Mononuclear cell (primary cell): Measurements from ENCODE around the gene MAF. TPM values are rescaled to one million over a fixed set of nuclear protein-coding genes. Genes with fewer than 3 reads are reported as not detected.
A peak's percentile ranks its signal among the peaks of the same experiment; 100 is the strongest.

Experiments
- H3K27me3 ChIP-seq: 2 replicates; pipeline ENCODE4 v1.6.0; 2011; ENCODE audit warnings: low read length, control low read depth; ENCODE audit not compliant: insufficient read depth
- H3K4me1 ChIP-seq: 2 replicates; pipeline ENCODE4 v1.5.1; 2011; ENCODE audit warnings: mild to moderate bottlenecking, low read length, control low read depth; ENCODE audit not compliant: insufficient read depth
- H3K4me3 ChIP-seq: 2 replicates; pipeline ENCODE4 v1.5.1; 2011; ENCODE audit warnings: mild to moderate bottlenecking, low read length, moderate library complexity
- H3K9me3 ChIP-seq: 2 replicates; pipeline ENCODE4 v1.5.1; 2011; ENCODE audit warnings: low read depth, mild to moderate bottlenecking, control low read depth, low read length
- total RNA-seq: library from RNA; depleted of rRNA; stranded (reverse); fragments of >200 nt; gene quantifications from one replicate; pipeline ENCODE4 v1.2.3, GENCODE V29; 2012

The MAF gene
- total RNA-seq, 1 donor, result 9.1 TPM

DNA sequence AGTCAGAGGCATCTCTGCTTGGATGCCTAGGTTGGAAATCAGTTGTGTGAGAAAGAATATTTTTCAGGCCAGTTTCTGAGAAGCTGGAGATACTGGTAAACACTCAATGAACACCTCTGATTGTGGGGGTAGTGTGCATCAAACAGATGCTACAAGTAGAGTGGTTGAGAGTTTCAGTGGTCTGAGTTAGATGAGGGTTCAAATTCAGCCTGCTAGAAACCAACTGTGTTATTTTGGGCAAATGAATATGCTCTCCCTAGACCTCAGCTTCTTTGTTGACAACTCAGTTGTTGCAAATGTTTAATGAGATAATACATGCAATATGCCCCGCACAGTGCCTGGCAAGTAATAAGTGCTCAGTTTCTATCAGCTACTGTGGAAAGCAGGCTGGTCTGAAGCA is 25.2 kb upstream of the MAF start:
- no peak overlapping the region for H3K4me3 ChIP-seq
- H3K9me3 ChIP-seq, result no peaks in the 10 kb centered on the region
- peaks cover 10% of the 10 kb centered on the region for H3K4me1 ChIP-seq
- no peaks in the 10 kb centered on the region for H3K27me3 ChIP-seq

GRCh38 chr16:79623824-79624223 is 23.3 kb upstream of the MAF start:
- Histone ChIP-seq H3K9me3 (no peaks in the 10 kb centered on the region), H3K27me3 (no peaks in the 10 kb centered on the region)

GRCh38 chr16:79623062-79623461 is 22.5 kb upstream of the MAF start:
- Histone ChIP-seq H3K27me3 (no peaks in the 10 kb centered on the region), H3K9me3 (no peaks in the 10 kb centered on the region), H3K4me1 (peaks cover 5% of the 10 kb centered on the region)

More at GRCh38 chr16:79623824-79624223, 23.3 kb upstream of the MAF start:
- Histone ChIP-seq H3K4me1 (peaks cover 10% of the 10 kb centered on the region), H3K4me3 (no peak overlapping the region)

GRCh38 chr16:79621027-79621426 is 20.5 kb upstream of the MAF start:
- Histone ChIP-seq H3K27me3 (no peaks in the 10 kb centered on the region), H3K4me3 (no peak overlapping the region), H3K9me3 (no peaks in the 10 kb centered on the region), H3K4me1 (peaks cover 8% of the 10 kb centered on the region)

More at GRCh38 chr16:79623062-79623461, 22.5 kb upstream of the MAF start:
- no peak overlapping the region for H3K4me3 ChIP-seq

- peaks cover 8% of the 10 kb centered on the region for H3K4me1 ChIP-seq
- no peak overlapping the region for H3K4me3 ChIP-seq
- H3K27me3 ChIP-seq, result no peaks in the 10 kb centered on the region
- no peaks in the 10 kb centered on the region for H3K9me3 ChIP-seq
Measured at GRCh38 chr16:79618692-79619050, 18.1 kb upstream of the MAF start.

GRCh38 chr16:79618041-79618691 is 17.6 kb upstream of the MAF start:
- no peaks in the 10 kb centered on the region for H3K27me3 ChIP-seq
- peaks cover 8% of the 10 kb centered on the region for H3K4me1 ChIP-seq
- no peaks in the 10 kb centered on the region for H3K9me3 ChIP-seq
- H3K4me3 ChIP-seq, result no peak overlapping the region

GRCh38 chr16:79613009-79613408 is 12.5 kb upstream of the MAF start:
- Histone ChIP-seq H3K9me3 (no peaks in the 10 kb centered on the region), H3K27me3 (peaks cover 3% of the 10 kb centered on the region), H3K4me1 (peaks cover 5% of the 10 kb centered on the region), H3K4me3 (no peak overlapping the region)

DNA sequence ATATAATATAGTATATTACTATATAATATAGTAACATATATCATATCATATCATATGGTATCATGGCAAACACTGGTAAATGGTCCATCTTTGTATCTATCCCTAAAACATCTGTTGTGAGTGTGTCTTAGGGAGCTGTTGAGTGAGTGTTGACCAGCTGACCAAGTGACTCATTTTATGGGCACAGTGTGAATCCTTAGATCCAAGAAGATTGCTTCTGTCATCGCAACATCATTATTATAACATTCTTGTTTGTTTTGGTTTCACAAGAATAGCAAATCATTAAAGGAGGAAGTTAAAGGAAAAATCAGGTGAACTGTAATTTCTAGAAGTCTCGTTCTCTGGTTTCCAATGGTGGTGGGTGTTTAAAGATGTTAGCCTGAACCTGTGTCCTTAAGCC is 11.7 kb upstream of the MAF start:
- H3K4me3 ChIP-seq, result no peak overlapping the region
- no peaks in the 10 kb centered on the region for H3K4me1 ChIP-seq
- H3K9me3 ChIP-seq, result no peaks in the 10 kb centered on the region
- peaks cover 3% of the 10 kb centered on the region for H3K27me3 ChIP-seq

- peaks cover 4% of the 10 kb centered on the region for H3K4me1 ChIP-seq
Measured at GRCh38 chr16:79610771-79611170, 10.2 kb upstream of the MAF start.

GRCh38 chr16:79609861-79610260 is 9.3 kb upstream of the MAF start:
- H3K9me3 ChIP-seq, result no peaks in the 10 kb centered on the region

More at GRCh38 chr16:79610771-79611170, 10.2 kb upstream of the MAF start:
- Histone ChIP-seq H3K4me3 (no peak overlapping the region), H3K27me3 (peaks cover 8% of the 10 kb centered on the region), H3K9me3 (no peaks in the 10 kb centered on the region)

GRCh38 chr16:79608976-79609375 is 8.4 kb upstream of the MAF start:
- H3K4me1 ChIP-seq, result peaks cover 4% of the 10 kb centered on the region
- no peak overlapping the region for H3K4me3 ChIP-seq
- no peaks in the 10 kb centered on the region for H3K9me3 ChIP-seq
- H3K27me3 ChIP-seq, result peaks cover 16% of the 10 kb centered on the region

More at GRCh38 chr16:79609861-79610260, 9.3 kb upstream of the MAF start:
- no peak overlapping the region for H3K4me3 ChIP-seq
- peaks cover 11% of the 10 kb centered on the region for H3K27me3 ChIP-seq
- peaks cover 4% of the 10 kb centered on the region for H3K4me1 ChIP-seq

DNA sequence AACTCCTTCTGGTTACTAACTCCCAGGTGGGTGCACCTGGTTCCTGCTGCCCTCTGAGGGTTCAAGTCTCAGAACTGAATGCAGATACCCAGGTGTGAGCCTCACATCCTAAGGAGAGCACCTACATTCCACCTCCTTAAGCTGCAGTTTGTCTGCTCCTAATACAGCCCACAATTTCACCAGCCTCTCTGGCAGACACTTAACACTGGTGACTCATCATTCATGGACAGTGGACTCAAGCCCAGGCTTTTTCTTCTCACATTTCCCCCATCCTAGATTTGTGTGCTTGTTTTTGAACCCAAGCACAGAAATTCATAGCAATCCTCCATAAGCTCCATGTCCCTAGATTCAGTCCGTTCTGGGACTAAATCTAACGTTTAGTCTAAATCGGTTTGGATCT is 7.0 kb upstream of the MAF start:
- Histone ChIP-seq H3K27me3 (peaks cover 19% of the 10 kb centered on the region), H3K9me3 (no peaks in the 10 kb centered on the region), H3K4me1 (peaks cover 4% of the 10 kb centered on the region), H3K4me3 (no peak overlapping the region)

GRCh38 chr16:79605999-79606398 is 5.5 kb upstream of the MAF start:
- Histone ChIP-seq H3K9me3 (no peaks in the 10 kb centered on the region), H3K4me1 (peaks cover 19% of the 10 kb centered on the region), H3K4me3 (no peak overlapping the region), H3K27me3 (peaks cover 23% of the 10 kb centered on the region)

- Histone ChIP-seq H3K4me1 (peaks cover 24% of the 10 kb centered on the region), H3K27me3 (peaks cover 23% of the 10 kb centered on the region)
Measured at GRCh38 chr16:79603055-79603454, 2.5 kb upstream of the MAF start.

GRCh38 chr16:79602628-79603014 is 2.1 kb upstream of the MAF start:
- peaks cover 24% of the 10 kb centered on the region for H3K4me1 ChIP-seq
- H3K9me3 ChIP-seq, result no peaks in the 10 kb centered on the region
- peaks cover 27% of the 10 kb centered on the region for H3K27me3 ChIP-seq
- H3K4me3 ChIP-seq, result no peak overlapping the region

More at GRCh38 chr16:79603055-79603454, 2.5 kb upstream of the MAF start:
- H3K9me3 ChIP-seq, result no peaks in the 10 kb centered on the region
- no peak overlapping the region for H3K4me3 ChIP-seq

GRCh38 chr16:79601931-79602627 is 1.5 kb upstream of the MAF start:
- Histone ChIP-seq H3K9me3 (no peaks in the 10 kb centered on the region), H3K4me1 (peaks cover 24% of the 10 kb centered on the region), H3K27me3 (peaks cover 32% of the 10 kb centered on the region), H3K4me3 (peak overlapping the region; percentile 59)
